K562 (cell line): Measurements from ENCODE around the gene SULT2B1. TPM values are rescaled to one million over a fixed set of nuclear protein-coding genes. Genes with fewer than 3 reads are reported as not detected.
A peak's percentile ranks its signal among the peaks of the same experiment; 100 is the strongest.

Experiments used
- ADNP ChIP-seq: fragments of 200-800 bp; sonication (Bioruptor generic); IDR thresholded peaks from 2 replicates; pipeline ENCODE4 v1.6.1; 2016; ENCODE audit warnings: missing genetic modification characterization, missing compliant biosample characterization
- ATF7 ChIP-seq: fragments of 450-650 bp; IDR thresholded peaks from 2 replicates; pipeline ENCODE4 v1.7.1; 2014; ENCODE audit warnings: mild to moderate bottlenecking, moderate library complexity
- CBX5 ChIP-seq: IDR thresholded peaks from 2 replicates; pipeline ENCODE4 v1.6.1; 2014; ENCODE audit warnings: low read depth, borderline replicate concordance
- CTBP1 ChIP-seq: fragments of 450-650 bp; IDR thresholded peaks from 2 replicates; pipeline ENCODE4 v1.6.1; 2016; ENCODE audit warnings: borderline replicate concordance
- DACH1 ChIP-seq: fragments of 450-650 bp; IDR thresholded peaks from 2 replicates; pipeline ENCODE4 v1.6.1; 2018; ENCODE audit not compliant: partially characterized antibody
- DPF2 ChIP-seq: fragments of 450-650 bp; IDR thresholded peaks from 2 replicates; pipeline ENCODE4 v1.6.1; 2016
- ELF2 ChIP-seq: fragments of 250-450 bp; sonication (Bioruptor Pico); IDR thresholded peaks from 2 replicates; pipeline ENCODE4 v1.5.0; 2021; ENCODE audit warnings: mild to moderate bottlenecking
- FIP1L1 ChIP-seq: fragments of 200-400 bp; formaldehyde crosslinking; IDR thresholded peaks from 2 replicates; pipeline ENCODE4 v1.6.1; 2018; ENCODE audit warnings: mild to moderate bottlenecking, low read depth, low read length; ENCODE audit not compliant: poor library complexity, severe bottlenecking
- FOXP1 ChIP-seq: sonication (generic); formaldehyde crosslinking; IDR thresholded peaks from 2 replicates; pipeline ENCODE4 v1.8.0; 2022; ENCODE audit warnings: mild to moderate bottlenecking, missing genetic modification reagents
- KLF1 ChIP-seq: fragments of 450-650 bp; IDR thresholded peaks from 2 replicates; pipeline ENCODE4 v1.6.1; 2016; ENCODE audit warnings: missing genetic modification characterization, missing compliant biosample characterization
- LEF1 ChIP-seq: fragments of 450-650 bp; IDR thresholded peaks from 2 replicates; pipeline ENCODE4 v1.6.1; 2016; ENCODE audit warnings: mild to moderate bottlenecking
- MCM5 ChIP-seq: fragments of 450-650 bp; IDR thresholded peaks from 2 replicates; pipeline ENCODE4 v1.6.1; 2016; ENCODE audit warnings: low read depth
- MYC ChIP-seq, 2 experiments: fragments of 250-450 bp in 1 of 2; sonication (Bioruptor Pico) in 1 of 2; IDR thresholded peaks; 2 replicates each; pipeline versions ENCODE4 v1.5.1 to v1.6.1; 2012 to 2021; ENCODE audit warnings: low read depth in 2 of 2, borderline replicate concordance in 1 of 2, improper control_type of control experiment in 1 of 2, low read length in 1 of 2, mild to moderate bottlenecking in 1 of 2, moderate library complexity in 1 of 2
- NFIX ChIP-seq: fragments of 250-450 bp; sonication (Bioruptor Pico); IDR thresholded peaks from 2 replicates; pipeline ENCODE4 v1.4.0; 2020; ENCODE audit warnings: low read depth, mild to moderate bottlenecking, moderate library complexity
- PML ChIP-seq: IDR thresholded peaks from 2 replicates; pipeline ENCODE4 v1.6.1; 2012; ENCODE audit warnings: low read length, inconsistent platforms
- RFX5 ChIP-seq: IDR thresholded peaks from 2 replicates; pipeline ENCODE4 v1.6.1; 2011; ENCODE audit warnings: low read depth, mild to moderate bottlenecking, improper control_type of control experiment, low read length
- SMARCA5 ChIP-seq: fragments of 450-650 bp; IDR thresholded peaks from 2 replicates; pipeline ENCODE4 v1.6.1; 2016
- TEAD4 ChIP-seq, 2 experiments: sonication (generic) in 1 of 2; formaldehyde crosslinking in 1 of 2; IDR thresholded peaks; 2 replicates each; pipeline versions ENCODE4 v1.6.1 to v1.8.0; 2012 to 2022; ENCODE audit warnings: borderline replicate concordance in 1 of 2, inconsistent platforms in 1 of 2, low read length in 1 of 2, mild to moderate bottlenecking in 1 of 2, missing genetic modification reagents in 1 of 2
- ZNF224 ChIP-seq: sonication (generic); formaldehyde crosslinking; IDR thresholded peaks from 2 replicates; pipeline ENCODE4 v1.8.0; 2022; ENCODE audit warnings: mild to moderate bottlenecking, missing genetic modification reagents
- ZNF263 ChIP-seq: sonication (generic); formaldehyde crosslinking; IDR thresholded peaks from 2 replicates; pipeline ENCODE4 v1.8.0; 2022; ENCODE audit warnings: mild to moderate bottlenecking, missing genetic modification reagents, borderline replicate concordance
- ZNF589 ChIP-seq: fragments of 200-800 bp; sonication (Bioruptor generic); IDR thresholded peaks from 2 replicates; pipeline ENCODE4 v1.6.1; 2016; ENCODE audit warnings: low read depth, missing genetic modification characterization, missing compliant biosample characterization
- ZNF778 ChIP-seq: fragments of 450-650 bp; formaldehyde crosslinking; IDR thresholded peaks from 2 replicates; pipeline ENCODE4 v1.4.0; 2020; ENCODE audit warnings: mild to moderate bottlenecking, moderate library complexity
- polyA plus RNA-seq, 8 experiments: library from polyadenylated mRNA; depleted of rRNA in 4 of 8; stranded (reverse) in 5 of 8; unstranded in 3 of 8; fragments of >200 nt; fragmentation: Nextera tagmentation in 2 of 8; fragmentation: Illumina TruSeq in 1 of 8; extraction: Ambion mirVana in 2 of 8; extraction: Trizol in 1 of 8; gene quantifications; 2 replicates each; pipeline versions ENCODE4 v1.2.1 to v1.2.3, GENCODE V29; 2011 to 2014; ENCODE audit warnings: inconsistent platforms in 1 of 8, missing spikeins in 1 of 8
- total RNA-seq, 7 experiments: library from RNA; depleted of rRNA in 6 of 7; stranded (reverse); fragments of >200 nt in 6 of 7; fragmentation: Illumina TruSeq in 2 of 7; extraction: Trizol in 2 of 7; gene quantifications; 2 replicates each; pipeline versions ENCODE4 v1.2.1 to v1.2.3, GENCODE V29; 2011 to 2021; ENCODE audit warnings: low replicate concordance in 1 of 7
- TF ChIP-seq, protein P1 (sequence below): fragments of 450-650 bp; IDR thresholded peaks from 2 replicates; pipeline ENCODE4 v1.6.1; 2016
- TF ChIP-seq, protein P2 (sequence below), 2 experiments: IDR thresholded peaks; 2 replicates each; pipeline ENCODE4 v1.6.1; 2011; ENCODE audit warnings: borderline replicate concordance in 1 of 2, control low read depth in 1 of 2, low read depth in 1 of 2, low read length in 1 of 2, mild to moderate bottlenecking in 1 of 2, mixed read lengths in 1 of 2, moderate library complexity in 1 of 2; ENCODE audit not compliant: insufficient read depth in 1 of 2, insufficient read length in 1 of 2, poor library complexity in 1 of 2, severe bottlenecking in 1 of 2; ENCODE audit errors: extremely low read depth in 1 of 2
- TF ChIP-seq, protein P3 (sequence below): fragments of 450-650 bp; formaldehyde crosslinking; IDR thresholded peaks from 2 replicates; pipeline ENCODE4 v1.4.0; 2020; ENCODE audit warnings: mild to moderate bottlenecking

The SULT2B1 gene
- total and polyA plus RNA-seq, 9 of the 15 experiments (the other 6 are each of a cell fraction or from before 2014, with no cell fraction given) = 0.09 to 0.62 (median 0.22) TPM; not detected in 2

DNA sequence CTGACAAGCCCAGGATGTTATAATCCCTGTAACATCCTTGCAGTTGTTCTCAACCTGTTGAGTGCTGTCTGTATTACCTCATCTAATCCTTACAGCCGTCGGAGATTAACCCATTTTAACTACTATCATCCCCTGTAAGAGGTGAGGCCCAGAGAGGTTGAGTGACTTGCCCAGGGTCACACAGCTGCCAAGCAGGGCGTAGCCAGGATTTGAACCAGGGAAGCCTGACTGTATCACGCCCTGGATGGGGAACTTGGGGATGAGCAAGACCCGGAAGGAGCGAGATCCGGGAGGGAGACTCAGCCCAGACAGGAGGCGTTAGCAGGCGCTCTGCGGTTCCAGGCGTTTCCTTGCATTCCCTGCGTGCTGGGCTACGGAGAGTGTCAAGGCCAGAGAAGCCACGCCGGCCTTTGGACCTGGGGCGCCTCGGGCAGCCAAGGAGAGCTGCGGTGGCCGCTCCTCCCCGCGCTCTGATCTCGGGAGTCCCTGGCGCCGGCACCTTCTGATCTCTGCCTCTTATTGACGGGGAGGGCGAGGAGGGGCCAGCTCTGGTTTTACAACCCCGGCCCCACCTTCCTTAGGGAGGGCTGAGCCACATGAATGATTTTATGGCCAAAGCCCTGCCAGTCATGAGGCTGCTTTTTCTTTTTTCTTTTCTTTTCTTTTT, 6.2 kb downstream of the SULT2B1 start (continued):
- TF ChIP-seq, protein P1, sequence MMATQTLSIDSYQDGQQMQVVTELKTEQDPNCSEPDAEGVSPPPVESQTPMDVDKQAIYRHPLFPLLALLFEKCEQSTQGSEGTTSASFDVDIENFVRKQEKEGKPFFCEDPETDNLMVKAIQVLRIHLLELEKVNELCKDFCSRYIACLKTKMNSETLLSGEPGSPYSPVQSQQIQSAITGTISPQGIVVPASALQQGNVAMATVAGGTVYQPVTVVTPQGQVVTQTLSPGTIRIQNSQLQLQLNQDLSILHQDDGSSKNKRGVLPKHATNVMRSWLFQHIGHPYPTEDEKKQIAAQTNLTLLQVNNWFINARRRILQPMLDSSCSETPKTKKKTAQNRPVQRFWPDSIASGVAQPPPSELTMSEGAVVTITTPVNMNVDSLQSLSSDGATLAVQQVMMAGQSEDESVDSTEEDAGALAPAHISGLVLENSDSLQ = peak; percentile 68
- no peak for TF ChIP-seq NFIX (CRISPR knock-in tag)
- no peak for TF ChIP-seq PML
- TF ChIP-seq ADNP (tag) = peak; percentile 94
- no peak for TF ChIP-seq TEAD4 (IDR thresholded peaks at IDR 0.05; ENCODE audit: low read length)
- no peak for TF ChIP-seq TEAD4 (CRISPR knock-in tag; IDR thresholded peaks at IDR 0.05; ENCODE audit: borderline replicate concordance)
- TF ChIP-seq ZNF778 (CRISPR knock-in tag) = no peak
- TF ChIP-seq MCM5 = no peak
- no peak for TF ChIP-seq CBX5
- TF ChIP-seq FOXP1 = no peak
- no peak for TF ChIP-seq RFX5
- no peak for TF ChIP-seq KLF1 (tag)
- TF ChIP-seq ZNF224 = no peak
- no peak for TF ChIP-seq FIP1L1
- TF ChIP-seq, protein P2, sequence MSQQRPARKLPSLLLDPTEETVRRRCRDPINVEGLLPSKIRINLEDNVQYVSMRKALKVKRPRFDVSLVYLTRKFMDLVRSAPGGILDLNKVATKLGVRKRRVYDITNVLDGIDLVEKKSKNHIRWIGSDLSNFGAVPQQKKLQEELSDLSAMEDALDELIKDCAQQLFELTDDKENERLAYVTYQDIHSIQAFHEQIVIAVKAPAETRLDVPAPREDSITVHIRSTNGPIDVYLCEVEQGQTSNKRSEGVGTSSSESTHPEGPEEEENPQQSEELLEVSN (IDR thresholded peaks at IDR 0.05; ENCODE audit: borderline replicate concordance in 1 of 2, extremely low read depth in 1 of 2, insufficient read depth in 1 of 2, insufficient read length in 1 of 2, low read depth in 1 of 2, low read length in 1 of 2, poor library complexity in 1 of 2, severe bottlenecking in 1 of 2) = no peak
- TF ChIP-seq, protein P3, sequence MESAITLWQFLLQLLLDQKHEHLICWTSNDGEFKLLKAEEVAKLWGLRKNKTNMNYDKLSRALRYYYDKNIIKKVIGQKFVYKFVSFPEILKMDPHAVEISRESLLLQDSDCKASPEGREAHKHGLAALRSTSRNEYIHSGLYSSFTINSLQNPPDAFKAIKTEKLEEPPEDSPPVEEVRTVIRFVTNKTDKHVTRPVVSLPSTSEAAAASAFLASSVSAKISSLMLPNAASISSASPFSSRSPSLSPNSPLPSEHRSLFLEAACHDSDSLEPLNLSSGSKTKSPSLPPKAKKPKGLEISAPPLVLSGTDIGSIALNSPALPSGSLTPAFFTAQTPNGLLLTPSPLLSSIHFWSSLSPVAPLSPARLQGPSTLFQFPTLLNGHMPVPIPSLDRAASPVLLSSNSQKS (CRISPR knock-in tag) = no peak
- peak; percentile 72; the same call in 1 of the 2 replicates for TF ChIP-seq ZNF263 (CRISPR knock-in tag)
- TF ChIP-seq LEF1 = no peak
- TF ChIP-seq MYC (IDR thresholded peaks at IDR 0.05; ENCODE audit: low read depth, low read length) = no peak
- no peak for TF ChIP-seq MYC (CRISPR knock-in tag; IDR thresholded peaks at IDR 0.05; ENCODE audit: borderline replicate concordance, low read depth)
- TF ChIP-seq ATF7 = 0 out of 2 replicates have a peak, but pooled peaks have one; percentile 12
- 0 out of 2 replicates have a peak, but pooled peaks have one; percentile 17 for TF ChIP-seq DPF2
- peak; percentile 98 for TF ChIP-seq SMARCA5
- TF ChIP-seq ZNF589 (CRISPR knock-in tag) = no peak
- TF ChIP-seq DACH1 = no peak
- peak; percentile 26; the same call in 1 of the 2 replicates for TF ChIP-seq CTBP1
- no peak for TF ChIP-seq ELF2 (CRISPR knock-in tag)
